ENCODE data around the gene RSPRY1.

DNA sequence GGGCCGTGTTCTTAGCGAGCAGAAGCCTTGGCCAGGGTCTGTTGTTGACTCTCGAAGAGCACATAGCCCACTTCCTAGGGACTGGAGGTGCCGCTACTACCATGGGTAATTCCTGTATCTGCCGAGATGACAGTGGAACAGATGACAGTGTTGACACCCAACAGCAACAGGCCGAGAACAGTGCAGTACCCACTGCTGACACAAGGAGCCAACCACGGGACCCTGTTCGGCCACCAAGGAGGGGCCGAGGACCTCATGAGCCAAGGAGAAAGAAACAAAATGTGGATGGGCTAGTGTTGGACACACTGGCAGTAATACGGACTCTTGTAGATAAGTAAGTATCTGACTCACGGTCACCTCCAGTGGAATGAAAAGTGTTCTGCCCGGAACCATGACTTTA lies 18.5 kb downstream of the RSPRY1 start:
- TF ChIP-seq CTCF (conservative IDR thresholded peaks at IDR 0.05 in 1 of 2, IDR thresholded peaks at IDR 0.05 in 1 of 2; ENCODE audit: extremely low read depth in 1 of 2, insufficient read depth in 1 of 2, low read depth in 1 of 2, low read length in 2 of 2) (no peak), EZH2 (IDR thresholded peaks at IDR 0.05; ENCODE audit: borderline replicate concordance, low read length) (no peak)

Data from mammary epithelial cell (primary cell).